ENCODE results near the gene HCN4. TPM values are rescaled to one million over a fixed set of nuclear protein-coding genes. Genes with fewer than 3 reads are reported as not detected.

The HCN4 gene
- total and polyA plus RNA-seq, 2 of the 8 experiments (the other 6 are each of a cell fraction or from before 2014, with no cell fraction given), result 3.7 to 8.5 TPM

- TF ChIP-seq POLR2AphosphoS5 (IDR thresholded peaks at IDR 0.05; ENCODE audit: low read depth, low read length) (no peak), KDM5A (IDR thresholded peaks at IDR 0.05; ENCODE audit: low read length) (no peak), EZH2 (IDR thresholded peaks at IDR 0.05; ENCODE audit: low read depth, low read length, severe bottlenecking) (no peak), CHD2 (IDR thresholded peaks at IDR 0.05; ENCODE audit: low read length) (no peak), MAFK (IDR thresholded peaks at IDR 0.05; ENCODE audit: low read depth, low read length) (no peak), RXRA (IDR thresholded peaks at IDR 0.05; ENCODE audit: insufficient read depth, low read depth, low read length) (no peak)
Measured at GRCh38 chr15:73270366-73271097, 98.2 kb downstream of the HCN4 start (continued).

Other genes with a start within 250 kb of the HCN4 start
- gene REC114, start 74.2 kb upstream of the HCN4 start, total RNA-seq (2021; fragmentation: NEBNext Ultra II Directional; extraction: Animal tissue kit (Norgen Biotek cat#: 25700)), result not detected in 2 replicates
- gene REC114, start 74.2 kb upstream of the HCN4 start, polyA plus RNA-seq (2011; rRNA removed), result 0.12 TPM in 1 of 2 replicates, not detected in the other